Right hindlimb (tissue), 1 donor: ENCODE results near the gene SOX1.
A peak's percentile ranks its signal among the peaks of the same experiment; 100 is the strongest.

Source experiments
- DNase-seq: peaks from one replicate; pipeline ENCODE4 v3.0.0-alpha.2; 2018

SOX1 gene

DNA sequence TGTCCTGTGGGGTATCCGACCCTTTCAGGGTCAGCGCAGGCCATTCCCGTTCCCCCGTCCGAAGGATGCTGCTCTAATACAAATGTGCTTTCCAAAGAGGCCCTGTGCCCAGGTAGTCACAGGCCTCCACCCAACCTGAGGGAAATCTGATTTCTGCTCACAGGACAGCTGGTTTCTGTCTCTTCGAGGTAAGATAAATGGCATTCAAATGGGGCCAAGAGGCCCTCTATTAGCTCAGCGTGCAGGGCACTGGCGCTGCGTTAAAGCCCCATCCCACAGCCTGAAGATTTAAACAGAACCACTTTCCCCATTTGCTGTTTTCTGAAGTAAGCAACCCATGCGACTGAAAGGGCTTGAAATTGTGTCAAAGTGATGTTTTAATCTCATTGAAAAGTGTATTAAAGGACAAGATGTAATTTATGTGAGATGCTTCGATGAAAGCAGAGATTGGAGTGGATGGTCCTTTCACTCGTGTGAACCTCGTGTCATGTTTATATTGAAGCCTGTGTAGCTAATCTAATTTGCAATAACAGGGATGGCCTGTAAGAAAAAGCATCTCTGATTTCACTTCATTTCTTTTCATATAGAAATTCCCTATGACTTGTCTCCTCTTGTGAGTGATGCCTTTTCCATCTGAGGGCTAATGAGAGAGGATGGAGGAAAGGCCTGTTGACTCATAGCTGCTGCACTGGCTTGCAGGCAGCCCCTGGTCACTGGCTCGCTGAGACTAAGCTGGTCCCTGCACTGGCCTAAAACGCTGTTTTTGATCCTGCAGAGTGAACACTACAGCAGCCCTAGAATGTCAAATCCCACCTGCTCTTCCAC is 7.3 kb upstream of the SOX1 start:
- no peak for DNase-seq

DNA sequence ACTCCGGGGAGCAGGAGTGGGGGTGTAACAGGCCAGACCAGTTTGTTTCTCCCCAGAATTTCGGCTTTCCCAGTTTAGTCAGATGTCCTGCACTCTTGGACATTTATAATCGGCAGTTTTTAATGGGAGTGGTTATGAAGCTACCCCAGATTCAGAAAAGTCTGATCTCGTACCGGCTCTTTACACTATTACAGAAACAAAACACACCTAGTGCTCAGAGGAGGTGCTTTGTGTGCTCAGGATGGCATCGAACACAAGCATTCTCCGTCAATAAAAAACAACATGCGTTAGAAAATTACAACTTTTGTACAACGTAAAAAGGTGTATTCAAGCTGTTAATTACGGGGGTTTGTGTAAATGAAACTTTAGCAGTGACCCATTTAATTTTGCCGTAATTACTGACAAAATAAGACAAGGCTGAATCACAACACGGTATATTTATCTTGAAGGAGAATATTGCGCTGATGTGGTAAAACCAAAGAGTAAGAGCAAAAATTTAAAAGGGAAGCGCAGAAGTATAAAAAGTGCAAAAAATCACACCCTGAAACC is 6.6 kb upstream of the SOX1 start:
- DNase-seq: no peak

DNA sequence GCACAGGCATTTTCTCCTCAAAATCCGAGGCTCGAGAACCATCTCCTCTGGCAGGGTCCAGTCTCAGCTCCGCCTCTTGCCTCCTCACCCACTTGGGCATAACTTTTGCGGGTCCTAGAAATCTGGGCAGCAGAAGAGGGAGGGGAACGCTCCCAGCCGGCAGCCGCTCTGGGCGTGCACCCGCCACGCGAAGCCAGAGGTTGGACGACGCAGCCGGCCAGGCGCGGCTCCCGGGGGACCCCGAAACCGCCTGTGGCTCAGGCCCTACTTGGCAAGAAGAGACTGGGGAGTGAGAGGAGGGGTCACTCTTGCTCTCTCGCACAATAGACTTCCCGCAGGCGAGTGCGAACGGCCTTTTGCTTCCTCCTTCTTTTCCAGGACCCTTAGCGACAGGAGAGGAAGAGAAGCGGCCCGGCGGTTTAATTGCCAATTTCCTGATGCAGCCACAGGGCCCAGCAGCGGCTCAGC is 6.0 kb upstream of the SOX1 start:
- DNase-seq: no peak

DNA sequence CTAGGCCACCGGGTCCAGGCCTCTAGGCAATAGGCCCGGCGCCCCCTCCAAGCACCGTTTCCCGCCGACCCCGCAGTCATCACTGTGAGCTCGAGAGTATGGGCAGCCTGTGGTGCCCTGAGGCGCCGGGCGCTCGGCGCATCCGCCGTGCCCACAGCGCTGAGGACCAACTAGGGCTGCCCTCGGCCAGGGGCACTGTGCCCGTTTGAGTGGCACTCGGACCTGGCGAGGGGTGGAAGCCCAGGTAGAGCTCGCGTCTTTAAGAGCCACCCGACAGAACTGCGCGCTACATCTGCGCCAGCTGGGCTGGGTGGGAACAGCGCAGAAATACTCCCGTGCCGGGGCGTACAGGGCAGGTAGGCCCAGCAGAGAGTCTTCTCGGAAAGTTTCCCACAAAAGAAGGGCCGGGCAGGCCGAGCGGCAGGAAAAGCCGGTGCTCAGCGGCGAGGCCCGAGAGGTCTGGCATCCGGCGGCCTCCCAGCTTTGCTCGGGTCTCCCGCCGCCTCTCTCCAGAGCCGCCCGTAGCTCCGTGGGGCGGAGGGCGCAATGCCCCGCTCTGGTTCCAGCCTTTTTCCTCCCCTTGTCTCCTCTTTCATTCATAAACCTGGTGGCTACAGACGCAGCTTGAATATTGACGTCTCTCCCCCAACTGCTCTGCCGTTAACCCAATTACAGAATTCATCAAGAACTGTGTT is 5.4 kb upstream of the SOX1 start:
- DNase-seq: no peak

DNA sequence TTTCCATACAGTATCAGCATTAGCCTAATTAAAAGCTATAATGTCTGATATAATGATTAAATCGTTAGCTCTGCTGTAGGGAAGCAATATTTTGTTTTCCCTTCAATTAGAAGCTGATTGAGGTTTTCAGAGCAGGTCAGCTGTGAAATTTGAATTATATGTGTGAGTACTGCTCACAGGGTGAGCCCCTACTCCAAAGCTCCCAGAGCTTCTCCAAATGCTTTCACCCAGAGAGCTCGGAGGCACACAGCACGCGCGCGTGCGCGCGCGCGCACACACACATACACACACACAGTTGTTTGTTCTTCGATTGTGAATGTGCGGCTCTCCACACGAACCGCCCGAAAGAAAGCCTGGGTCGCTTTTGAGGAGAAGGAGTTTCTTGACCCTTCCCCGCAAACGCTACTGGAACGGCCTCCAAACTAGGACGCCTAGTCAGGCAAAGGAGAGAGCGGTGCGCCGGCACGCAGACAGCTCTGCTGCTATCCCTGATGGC is 4.8 kb upstream of the SOX1 start:
- DNase-seq: no peak

DNA sequence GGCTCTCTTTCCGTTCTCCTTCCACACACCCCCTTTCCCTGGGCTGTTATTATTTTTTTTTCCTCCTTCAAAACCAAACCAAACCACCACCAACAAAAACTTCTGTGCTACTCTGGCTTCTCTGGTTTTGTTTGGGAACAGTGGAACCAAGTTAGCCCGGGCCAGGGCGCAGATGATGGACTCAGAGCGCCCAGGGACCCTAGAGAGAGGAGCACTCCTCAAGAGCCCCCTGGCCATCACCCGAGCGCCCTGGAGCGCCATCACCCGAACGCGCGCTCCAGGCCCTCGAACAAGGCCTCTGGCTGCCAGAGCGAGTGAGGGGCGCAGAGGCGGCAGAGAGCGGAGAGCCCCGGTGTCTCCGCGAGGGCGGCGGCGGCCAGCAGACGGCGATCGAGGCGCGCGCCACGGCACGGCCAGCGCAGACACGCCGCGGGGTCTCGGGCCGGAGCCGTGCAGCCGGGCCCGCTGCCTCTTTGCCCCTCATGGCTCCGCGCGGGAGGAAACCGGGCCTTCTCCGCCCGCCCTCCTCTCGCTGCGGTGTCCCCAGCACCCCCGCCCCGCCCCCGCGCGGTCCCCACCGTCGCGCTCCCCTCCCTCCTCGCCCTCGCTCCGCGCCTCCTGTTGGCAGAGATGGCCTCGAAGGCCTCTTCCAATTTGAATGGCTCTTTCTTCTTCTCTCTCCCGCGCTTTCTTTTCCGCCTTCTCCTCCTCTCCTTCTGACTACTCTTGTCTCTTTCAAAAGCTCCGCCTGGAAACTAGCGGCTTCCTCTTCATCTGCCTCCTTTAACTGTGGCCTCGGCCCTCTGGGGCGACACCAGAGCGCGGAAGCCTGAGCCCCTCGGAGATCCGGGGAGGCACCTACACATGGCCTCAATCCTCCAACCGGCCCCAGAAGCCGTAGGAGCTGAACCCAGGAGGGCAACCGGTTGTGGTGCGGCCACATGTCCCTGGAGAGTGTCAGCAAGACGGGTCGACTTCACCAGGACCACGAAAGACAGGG is 4.1 kb upstream of the SOX1 start:
- DNase-seq: peak; percentile 42

DNA sequence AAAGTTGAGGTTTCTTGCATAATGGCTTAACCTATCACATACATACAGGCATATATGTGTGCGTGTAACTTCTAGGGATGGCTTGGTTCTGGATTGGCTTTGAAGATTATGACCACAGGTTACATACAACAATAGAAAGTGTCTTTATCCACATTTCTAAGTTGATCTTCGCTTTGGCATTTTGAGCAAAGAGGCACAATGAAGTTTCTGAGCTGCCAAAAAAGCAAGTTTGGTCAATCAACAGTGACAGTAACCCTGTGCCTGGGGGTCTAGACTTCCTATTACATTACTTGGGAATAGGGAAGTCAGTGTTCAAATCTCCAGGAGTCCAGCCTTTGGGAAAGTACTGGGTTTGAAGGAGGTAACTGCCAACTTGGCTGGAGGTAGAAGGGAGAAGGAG is 3.1 kb upstream of the SOX1 start:
- no peak for DNase-seq

DNA sequence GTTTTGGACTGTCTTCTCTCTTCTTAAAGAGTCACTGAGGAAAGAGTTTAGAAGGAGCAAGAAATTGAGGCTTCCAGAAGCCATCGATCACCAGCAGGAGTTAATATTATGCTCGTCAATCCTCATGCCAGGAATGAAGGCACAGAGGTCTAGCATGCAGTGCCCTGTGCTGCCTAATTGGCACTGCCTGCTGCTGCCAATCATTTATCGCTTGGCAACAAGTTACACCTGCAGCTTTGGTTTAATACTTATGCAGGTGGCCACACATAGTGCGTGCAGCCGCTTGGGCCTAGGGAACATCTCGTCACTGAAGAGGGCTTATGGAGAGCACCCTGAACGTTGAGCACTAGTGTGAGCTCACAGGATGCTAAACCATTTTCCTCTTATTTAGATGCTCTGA is 2.7 kb upstream of the SOX1 start:
- DNase-seq: no peak

DNA sequence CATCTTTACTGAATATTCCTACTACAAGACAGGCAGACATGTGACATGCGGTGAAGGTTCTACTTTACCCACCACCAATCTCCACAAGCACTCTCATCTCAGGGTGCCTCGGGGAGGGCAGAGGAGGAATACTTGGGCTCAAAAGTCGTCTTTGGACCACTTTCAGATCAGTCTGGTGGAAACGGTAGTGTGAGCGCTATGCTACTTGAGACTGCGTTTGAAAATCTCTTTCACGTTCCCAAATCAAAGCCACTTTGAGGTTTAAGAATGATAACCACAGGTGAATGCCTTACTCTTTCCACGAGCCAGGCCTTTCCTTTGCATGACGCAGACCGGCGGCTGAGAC is 1.5 kb upstream of the SOX1 start:
- no peak for DNase-seq

DNA sequence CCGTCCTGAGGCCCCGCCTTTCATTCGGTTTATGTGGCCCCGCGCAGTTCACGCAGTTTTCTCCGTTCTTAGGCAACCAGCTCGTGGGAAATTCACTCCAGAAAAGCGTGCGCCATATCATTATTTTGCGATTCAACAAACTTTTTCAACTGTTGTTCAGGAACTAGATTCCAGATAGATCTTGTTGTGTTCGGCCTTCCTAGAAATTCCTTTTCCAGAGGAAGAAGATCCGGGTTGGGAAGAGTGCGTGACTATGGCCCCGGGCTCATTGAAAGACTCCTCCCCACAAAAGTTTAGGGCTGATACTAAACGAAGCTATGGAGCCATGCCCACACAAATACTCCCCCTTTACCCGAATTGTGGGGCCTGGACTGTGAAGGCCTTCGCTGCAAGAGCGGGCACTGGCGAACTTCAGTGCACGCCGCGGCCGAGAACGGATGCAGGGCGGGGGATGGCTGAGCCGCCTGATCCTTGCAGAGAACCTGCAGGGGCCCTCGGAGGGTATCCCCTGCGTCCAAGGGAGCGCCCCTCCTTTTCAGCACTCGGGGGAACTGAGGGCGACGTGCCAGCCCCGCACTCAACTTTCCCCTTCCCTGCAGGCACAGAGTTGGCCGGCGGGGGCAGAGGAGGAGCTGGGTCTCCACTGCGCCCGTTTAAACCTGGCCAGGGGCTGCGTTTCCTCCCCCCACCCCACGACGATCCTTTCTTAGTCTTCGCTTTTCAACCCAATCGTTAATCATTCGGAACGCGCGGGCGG is 904 bp upstream of the SOX1 start:
- DNase-seq: peak; percentile 29

DNA sequence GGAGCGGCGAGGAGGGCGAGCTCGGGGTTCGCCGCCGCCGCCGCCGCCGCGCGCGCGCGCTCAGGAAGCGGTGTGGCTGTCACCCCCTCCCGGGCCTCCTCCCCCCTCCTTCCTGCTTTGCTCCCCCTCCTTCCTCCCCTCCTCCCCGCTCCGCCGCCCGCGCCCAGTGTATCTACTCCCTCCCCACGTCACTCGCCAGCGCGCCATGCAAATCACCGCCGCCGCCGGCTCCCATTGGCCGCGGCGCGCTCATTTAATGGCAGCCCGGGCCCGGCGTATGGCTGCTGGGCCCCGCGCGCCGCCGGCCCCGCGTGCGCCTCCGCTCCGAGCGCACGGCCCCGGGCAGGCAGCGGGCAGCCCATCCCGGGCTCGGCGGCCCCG is 335 bp upstream of the SOX1 start:
- DNase-seq: peak; percentile 72

DNA sequence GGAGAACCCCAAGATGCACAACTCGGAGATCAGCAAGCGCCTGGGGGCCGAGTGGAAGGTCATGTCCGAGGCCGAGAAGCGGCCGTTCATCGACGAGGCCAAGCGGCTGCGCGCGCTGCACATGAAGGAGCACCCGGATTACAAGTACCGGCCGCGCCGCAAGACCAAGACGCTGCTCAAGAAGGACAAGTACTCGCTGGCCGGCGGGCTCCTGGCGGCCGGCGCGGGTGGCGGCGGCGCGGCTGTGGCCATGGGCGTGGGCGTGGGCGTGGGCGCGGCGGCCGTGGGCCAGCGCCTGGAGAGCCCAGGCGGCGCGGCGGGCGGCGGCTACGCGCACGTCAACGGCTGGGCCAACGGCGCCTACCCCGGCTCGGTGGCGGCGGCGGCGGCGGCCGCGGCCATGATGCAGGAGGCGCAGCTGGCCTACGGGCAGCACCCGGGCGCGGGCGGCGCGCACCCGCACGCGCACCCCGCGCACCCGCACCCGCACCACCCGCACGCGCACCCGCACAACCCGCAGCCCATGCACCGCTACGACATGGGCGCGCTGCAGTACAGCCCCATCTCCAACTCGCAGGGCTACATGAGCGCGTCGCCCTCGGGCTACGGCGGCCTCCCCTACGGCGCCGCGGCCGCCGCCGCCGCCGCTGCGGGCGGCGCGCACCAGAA is 1.1 kb downstream of the SOX1 start:
- DNase-seq: no peak

DNA sequence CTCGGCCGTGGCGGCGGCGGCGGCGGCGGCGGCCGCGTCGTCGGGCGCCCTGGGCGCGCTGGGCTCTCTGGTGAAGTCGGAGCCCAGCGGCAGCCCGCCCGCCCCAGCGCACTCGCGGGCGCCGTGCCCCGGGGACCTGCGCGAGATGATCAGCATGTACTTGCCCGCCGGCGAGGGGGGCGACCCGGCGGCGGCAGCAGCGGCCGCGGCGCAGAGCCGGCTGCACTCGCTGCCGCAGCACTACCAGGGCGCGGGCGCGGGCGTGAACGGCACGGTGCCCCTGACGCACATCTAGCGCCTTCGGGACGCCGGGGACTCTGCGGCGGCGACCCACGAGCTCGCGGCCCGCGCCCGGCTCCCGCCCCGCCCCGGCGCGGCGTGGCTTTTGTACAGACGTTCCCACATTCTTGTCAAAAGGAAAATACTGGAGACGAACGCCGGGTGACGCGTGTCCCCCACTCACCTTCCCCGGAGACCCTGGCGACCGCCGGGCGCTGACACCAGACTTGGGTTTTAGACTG is 1.7 kb downstream of the SOX1 start:
- no peak for DNase-seq

DNA sequence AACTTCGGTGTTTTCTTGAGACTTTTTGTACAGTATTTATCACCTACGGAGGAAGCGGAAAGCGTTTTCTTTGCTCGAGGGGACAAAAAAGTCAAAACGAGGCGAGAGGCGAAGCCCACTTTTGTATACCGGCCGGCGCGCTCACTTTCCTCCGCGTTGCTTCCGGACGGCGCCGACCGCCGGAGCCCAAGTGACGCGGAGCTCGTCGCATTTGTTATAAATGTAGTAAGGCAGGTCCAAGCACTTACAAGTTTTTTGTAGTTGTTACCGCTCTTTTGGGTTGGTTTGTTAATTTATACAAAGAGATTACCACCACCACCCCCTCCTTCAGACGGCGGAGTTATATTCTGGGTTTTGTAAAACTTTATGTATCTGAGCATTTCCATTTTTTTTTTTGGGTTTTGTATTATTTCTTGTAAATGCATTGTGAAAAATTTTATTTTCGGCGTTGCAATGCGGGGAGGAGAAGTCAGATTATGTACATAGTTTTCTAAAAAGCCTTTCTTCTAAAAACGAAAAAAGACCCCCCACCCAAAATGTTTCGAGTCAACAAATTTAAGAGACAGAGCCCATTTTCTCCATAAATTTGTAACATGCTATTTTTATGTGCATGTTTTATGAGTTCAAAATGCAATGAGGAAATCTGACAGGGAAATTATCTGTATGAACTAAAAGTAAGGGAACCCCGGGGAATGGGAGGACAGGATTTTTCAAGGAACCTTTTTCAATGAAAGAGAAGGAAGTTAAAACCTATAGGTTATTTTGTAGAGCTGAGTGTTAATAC is 2.3 kb downstream of the SOX1 start:
- DNase-seq: no peak

DNA sequence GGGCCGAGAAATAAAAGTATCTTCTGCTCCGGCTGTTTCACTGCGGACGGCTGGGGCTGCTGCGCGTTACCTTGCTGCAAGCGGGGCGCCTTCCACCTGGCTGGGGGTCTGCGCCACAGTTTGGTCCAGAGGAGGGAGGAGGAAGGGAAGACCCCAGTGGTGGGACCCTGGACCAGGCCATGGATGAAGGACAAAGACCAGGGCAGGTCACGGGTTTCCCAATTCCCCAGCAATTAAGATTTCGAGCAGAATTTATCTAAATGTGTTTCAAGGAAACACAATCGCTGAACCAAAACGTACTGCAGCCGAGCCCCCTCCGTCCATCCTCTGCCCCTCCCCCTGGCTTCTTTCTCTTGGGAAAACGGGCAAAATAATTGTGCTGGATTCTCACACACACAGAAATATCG is 2.9 kb downstream of the SOX1 start:
- DNase-seq: no peak

DNA sequence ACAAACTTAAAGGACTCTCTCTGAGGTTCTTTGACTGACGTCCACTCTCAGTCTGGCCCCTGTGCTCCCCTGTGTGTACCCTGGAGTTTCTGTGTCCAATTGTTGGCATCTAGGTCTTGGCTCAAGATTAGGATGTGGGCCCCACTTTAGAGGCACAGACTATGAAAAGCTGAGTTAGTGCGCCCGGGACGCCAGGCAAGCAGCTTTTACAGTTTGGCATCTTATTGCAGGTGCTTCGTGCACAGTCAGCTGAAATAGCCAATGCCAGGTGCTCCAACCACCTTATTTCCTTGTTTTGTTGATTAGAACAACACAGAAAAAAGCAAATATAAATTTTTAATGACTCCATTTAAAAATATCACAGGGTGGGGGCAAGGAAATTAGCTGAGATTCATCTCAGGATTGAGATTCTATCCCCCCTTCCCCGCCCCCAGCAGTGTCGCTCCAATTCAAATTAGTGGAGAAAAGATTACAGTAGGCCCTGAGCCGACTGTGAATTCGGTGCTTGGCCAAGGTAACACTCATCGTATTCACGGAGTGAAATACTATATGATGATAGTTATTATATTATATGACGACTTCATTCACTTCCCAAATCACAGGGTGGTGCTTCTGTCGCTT is 4.3 kb downstream of the SOX1 start:
- DNase-seq: no peak

DNA sequence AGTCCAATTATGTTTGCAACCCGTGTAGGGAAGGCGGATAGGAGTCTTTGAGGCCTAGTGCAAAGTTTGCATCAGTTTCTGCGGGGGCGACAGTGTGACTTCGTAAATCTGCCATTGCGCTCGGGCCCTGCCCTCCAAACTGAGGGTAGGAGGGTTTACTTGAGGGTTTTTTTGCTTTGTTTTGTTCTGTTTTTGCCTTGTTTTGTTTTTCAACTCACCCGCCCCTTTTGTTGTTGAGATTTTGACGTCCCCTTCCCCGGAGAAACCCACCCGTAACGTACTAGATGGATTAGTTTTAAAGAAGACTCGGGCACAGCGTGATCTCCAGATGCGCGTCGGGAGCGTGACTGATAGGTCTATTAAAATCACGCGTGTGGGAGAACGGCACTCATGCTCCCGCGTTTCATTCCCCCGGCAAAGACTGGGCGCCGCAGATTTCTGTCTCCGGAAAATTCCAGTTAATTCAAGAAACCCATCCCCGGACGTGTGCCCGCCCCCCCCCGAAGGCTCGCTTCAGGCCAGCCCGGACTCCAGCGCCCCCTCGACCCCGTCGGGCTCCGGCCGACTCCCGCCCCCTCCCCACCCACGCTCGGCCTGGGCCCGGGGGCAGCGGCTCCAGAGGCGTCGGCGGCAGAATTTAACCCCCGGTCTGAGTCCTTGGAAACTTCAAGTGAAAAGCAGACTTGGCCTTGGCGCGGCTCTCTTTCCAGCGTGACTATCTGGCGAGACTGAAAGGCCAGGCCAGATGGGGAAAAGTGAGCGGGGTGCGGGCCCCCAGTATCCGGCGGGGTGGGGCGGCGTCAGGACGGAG is 5.0 kb downstream of the SOX1 start:
- no peak for DNase-seq

DNA sequence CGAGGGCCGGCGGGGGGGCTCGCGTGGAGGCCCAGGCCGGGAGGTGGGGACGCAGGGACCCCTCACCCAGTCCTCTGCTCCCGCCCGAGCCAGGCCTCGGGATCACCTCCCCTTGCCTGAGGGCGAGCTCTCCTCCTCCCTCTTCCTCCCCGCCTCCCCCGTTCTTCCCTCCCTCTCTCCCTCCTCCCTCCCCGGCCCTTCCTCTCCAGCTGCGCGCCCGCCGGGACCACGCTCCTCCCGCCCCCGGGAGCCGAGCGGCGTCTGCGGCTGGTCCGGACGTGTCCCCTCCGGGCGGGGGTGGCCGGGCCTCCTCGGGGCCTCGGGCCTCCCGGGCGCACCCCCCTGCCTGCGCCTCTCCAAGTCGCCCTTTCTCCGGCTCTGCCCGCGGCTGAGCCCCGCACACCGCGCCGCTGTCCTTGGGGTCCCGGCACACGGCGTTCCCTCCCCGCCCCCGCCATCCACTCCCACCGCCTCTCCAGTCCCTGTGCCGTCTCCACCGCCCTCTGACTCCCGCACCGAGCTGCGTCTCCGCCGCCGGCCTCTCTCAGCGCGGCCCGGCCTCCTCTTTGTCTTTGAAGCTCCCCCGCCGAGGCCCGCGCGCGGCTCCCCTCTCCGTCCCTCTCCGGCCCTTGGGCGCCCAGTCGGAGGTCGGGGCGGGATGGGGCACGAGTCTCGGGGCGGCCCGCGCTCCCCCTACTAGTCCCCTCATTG is 5.7 kb downstream of the SOX1 start:
- no peak for DNase-seq
